GM15510 (cell line): Measurements from ENCODE around the gene SLC39A11.

ENCODE experiments used
- POLR2A ChIP-seq: IDR thresholded peaks from 3 replicates; pipeline ENCODE4 v1.6.1; 2011; ENCODE audit warnings: borderline replicate concordance; ENCODE audit not compliant: insufficient read length; ENCODE audit errors: extremely low read depth

The SLC39A11 gene

GRCh38 chr17:72782985-72783701 is 309.3 kb downstream of the SLC39A11 start:
- no peak for TF ChIP-seq POLR2A

- TF ChIP-seq POLR2A, result no peak
These were observed 314.0 kb downstream of the SLC39A11 start for GRCh38 chr17:72778169-72779151.

DNA sequence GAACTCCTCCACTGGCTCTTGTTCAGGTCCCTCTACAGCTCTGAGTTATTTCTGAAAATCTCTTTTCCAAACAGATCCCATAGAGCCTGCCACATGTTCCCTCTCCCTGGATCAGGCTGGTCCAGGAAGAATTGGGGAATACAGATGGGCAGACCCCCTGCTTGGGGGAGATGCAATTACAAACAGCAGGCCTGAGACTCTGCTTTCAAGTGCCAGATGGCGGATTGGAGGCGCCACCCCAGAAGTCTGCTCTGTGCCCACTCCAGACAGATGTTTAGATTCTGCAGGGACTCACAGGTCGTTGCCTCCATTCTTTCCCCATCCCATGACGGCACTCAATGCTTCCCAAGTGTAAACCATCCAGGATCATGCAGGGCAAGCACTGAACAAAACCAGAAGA is 316.6 kb downstream of the SLC39A11 start:
- no peak for TF ChIP-seq POLR2A

DNA sequence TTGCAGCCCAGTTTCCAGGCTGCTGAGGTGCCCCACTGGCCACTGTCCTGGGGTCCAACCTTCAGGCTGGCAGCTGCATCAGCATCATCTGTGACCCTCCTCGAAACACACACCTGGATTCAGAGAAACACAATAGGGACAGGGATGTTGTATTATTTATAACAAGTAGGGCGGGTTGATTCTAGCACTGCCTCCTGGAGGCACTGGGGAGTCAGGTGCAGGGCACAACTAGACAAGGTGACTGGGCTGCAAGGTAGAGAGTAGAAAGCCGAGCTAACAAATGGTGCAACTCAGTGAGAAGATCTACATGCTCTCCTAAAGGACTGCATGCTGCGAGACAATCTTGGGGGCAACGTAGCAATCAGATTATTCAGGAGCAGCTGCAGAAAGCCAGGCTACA is 317.3 kb downstream of the SLC39A11 start:
- no peak for TF ChIP-seq POLR2A

- TF ChIP-seq POLR2A, result no peak
These were observed 318.3 kb downstream of the SLC39A11 start for GRCh38 chr17:72774236-72774635.

- TF ChIP-seq POLR2A, result no peak
These were observed 320.1 kb downstream of the SLC39A11 start for GRCh38 chr17:72772331-72772821.

- no peak for TF ChIP-seq POLR2A
These were observed 320.8 kb downstream of the SLC39A11 start for GRCh38 chr17:72771734-72772133.

DNA sequence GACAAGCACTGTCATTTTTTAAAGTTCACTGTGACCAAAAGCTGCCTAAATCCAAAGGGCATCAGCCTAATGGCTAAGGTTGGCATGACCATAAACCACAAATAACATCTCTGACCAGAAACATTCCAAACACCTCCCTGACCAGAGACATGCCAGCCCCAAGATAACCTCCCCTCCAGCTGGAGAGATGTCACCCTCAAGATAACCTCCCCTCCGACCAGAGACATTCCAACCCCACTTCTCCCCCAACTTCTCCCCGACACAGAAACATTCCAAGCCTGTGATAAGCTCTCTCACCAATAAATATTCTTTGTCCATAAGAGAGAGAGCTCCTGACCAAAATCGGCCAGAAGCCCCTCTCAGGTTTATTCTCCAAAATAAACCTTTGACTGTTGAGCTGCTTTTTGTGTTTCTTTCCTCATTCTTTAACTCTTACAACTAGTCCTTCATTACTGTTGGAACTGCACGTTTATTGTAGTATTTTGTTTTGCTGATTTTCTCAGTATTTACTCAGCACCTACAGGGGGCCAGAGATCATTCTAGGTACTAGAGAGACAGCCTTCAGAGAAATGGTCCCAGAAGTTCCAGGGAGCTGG is 325.6 kb downstream of the SLC39A11 start:
- TF ChIP-seq POLR2A, result no peak

DNA sequence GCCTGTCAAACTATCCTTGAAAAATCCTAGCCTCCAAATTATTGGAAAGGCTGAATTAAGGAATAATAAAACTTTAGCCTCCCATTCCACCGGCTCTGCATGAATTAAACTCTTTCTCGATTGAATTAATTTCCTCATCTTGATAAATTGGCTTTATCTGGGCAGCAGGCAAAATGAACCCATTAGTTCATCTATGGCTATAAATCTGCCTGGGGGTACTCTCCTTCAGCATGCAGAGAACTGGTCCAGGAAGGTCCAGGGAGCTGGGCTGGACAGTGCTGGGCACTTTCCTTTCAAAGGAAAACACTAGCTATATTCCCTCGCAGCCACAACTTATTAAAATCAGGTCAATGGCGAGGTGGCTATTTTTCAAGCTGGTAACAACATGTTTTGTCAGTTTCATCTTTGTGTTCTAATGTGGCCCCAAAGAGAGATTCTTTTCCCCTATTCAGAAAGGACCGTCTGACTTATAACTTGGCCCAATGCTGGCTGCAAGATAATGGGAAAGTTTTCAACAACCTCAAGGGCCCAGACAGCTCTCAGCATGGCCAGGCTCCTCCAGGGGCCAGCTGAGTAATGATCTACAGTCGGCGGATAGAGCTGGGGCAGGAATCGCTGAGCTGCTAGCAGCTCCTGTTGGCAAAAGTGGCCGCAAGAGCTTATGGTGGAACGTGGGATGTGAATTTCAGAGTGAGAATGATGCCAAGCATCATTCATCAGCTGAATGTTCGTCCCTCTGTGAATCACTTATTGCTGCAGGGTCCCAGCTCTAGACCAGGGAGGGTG is 326.9 kb downstream of the SLC39A11 start:
- TF ChIP-seq POLR2A, result no peak

- no peak for TF ChIP-seq POLR2A
These were observed 327.9 kb downstream of the SLC39A11 start for GRCh38 chr17:72764632-72765041.

DNA sequence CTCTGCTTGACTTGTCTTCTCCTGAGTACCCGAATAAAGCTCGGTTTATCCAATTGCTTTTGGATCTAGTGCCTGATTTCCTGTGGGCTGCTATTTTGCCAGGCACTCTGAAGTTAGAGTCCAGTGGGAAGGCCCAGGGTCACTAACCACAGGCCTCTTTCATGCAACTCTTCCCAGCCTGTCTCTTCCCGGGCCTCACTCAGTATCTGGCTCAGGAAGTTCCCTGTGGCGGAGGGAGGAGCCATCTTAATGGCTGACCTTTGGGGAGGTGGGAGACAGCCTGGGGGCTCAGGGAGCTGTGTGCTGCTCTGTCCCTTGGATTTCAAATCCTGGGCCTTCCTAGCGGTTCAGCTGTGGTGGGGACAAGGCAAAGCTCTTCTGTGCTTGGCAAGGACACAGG is 328.5 kb downstream of the SLC39A11 start:
- TF ChIP-seq POLR2A, result no peak

DNA sequence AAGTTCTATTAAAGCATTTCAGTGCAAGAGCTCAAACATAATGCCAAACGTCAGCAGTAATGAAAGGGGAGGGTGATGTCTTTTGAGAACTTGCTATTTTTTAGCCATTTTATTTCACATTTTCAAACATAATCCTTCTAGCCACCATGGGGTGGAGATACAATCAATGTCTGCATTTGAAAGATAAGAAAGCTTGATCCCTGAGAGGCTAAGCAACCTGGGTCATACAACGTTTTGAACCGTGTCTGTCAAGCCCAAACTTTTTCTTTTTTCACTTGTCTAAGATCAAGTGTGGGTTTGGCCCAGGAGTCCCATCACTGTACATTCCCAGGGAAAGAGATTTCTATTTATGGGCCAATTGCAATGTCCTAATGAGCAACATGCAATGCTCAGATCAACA is 331.1 kb downstream of the SLC39A11 start:
- TF ChIP-seq POLR2A, result no peak

DNA sequence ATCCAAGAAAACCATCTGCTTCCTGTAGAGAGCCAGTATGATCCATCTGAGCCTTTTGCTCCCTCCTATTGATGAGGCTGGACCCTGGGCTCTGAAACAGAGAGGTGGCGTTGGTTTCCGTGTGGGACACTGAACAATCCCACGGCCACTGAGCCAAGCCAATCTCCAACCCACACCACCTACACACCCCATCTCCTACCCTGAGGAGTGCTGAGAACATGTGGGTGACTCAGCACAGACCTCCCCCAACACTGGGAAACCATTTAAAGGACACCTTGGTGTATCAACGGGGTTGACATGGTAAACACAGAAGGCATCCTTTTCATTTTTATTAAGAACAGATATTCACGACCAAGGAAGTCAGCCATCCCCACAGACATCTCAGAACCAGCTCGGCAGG is 332.1 kb downstream of the SLC39A11 start:
- TF ChIP-seq POLR2A, result no peak

DNA sequence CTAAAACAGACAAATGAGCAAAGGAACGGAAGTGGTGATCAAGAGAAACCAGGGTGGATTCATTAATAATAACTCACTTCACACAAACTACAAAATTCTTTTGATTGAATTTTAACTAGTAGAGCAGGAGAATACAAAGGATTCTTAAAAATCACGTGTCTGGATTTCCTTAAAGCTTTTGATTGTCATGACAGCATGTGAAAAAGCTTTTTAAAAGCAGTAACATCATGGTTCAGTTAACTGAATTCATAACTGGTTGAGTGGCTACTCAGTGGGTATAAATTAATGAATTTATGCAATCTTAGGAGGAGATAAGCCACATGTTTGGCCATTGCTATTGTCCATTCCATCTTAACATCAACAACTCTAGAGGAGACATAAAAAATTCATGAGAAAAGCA is 333.2 kb downstream of the SLC39A11 start:
- TF ChIP-seq POLR2A, result no peak
